Colonic mucosa (tissue), 4 donors: ENCODE data around the gene RSKR. TPM values are rescaled to one million over a fixed set of nuclear protein-coding genes. Genes with fewer than 3 reads are reported as not detected.

Experiments used
- DNase-seq: peaks from one replicate; pipeline ENCODE4 v3.0.0-alpha.2; 2020
- H3K27ac ChIP-seq: fragments of 200-600 bp; one replicate; pipeline ENCODE4 v1.8.0; 2021
- H3K27me3 ChIP-seq: fragments of 200-600 bp; one replicate; pipeline ENCODE4 v1.8.0; 2021
- H3K36me3 ChIP-seq: fragments of 200-600 bp; one replicate; pipeline ENCODE4 v1.8.0; 2021
- H3K4me1 ChIP-seq: fragments of 200-600 bp; one replicate; pipeline ENCODE4 v1.8.0; 2021; ENCODE audit warnings: mild to moderate bottlenecking
- H3K4me3 ChIP-seq: fragments of 200-600 bp; one replicate; pipeline ENCODE4 v1.8.0; 2021
- H3K9ac ChIP-seq, 2 donors: one replicate each; pipeline ENCODE4 v1.7.0; 2013; ENCODE audit warnings: control low read depth in 2 of 2, low read depth in 2 of 2, low read length in 2 of 2
- H3K9me3 ChIP-seq: fragments of 200-600 bp; one replicate; pipeline ENCODE4 v1.8.0; 2021
- CTCF ChIP-seq: fragments of 200-600 bp; IDR thresholded peaks from one replicate; pipeline ENCODE4 v1.8.0; 2022; ENCODE audit warnings: antibody characterized with exemption, mild to moderate bottlenecking
- intact Hi-C: fragments of 100-400 bp; cut with DNase I; formaldehyde crosslinking; loops from one replicate; pipeline ENCODE4 v1.14.1; 2022
- total RNA-seq, 2 donors: library from RNA; stranded (reverse); fragmentation: NEBNext Ultra II Directional in 1 of 2; extraction: Animal tissue kit (Norgen Biotek cat#: 25700) in 1 of 2; gene quantifications; one replicate each; pipeline ENCODE4 v1.2.1, GENCODE V29; 2021
- donor health status: healthy.
- donor health status: DM: no; HTN: no; CAD: no.
- donor health status: DM: no; HTN: no; CAD: no.

Gene RSKR
- total RNA-seq, 2 donors from 2014 or later = 3.2 to 16.2 TPM

- Histone ChIP-seq H3K36me3 (no peaks in the 10 kb centered on the region), H3K9me3 (no peaks in the 10 kb centered on the region), H3K4me1 (peaks cover 8% of the 10 kb centered on the region), H3K27ac (no peak overlapping the region), H3K4me3 (no peak overlapping the region), H3K9ac (no peak overlapping the region), H3K27me3 (no peaks in the 10 kb centered on the region)
- no peak for TF ChIP-seq CTCF
- no peak for DNase-seq
- intact Hi-C loops = no loop called here
These were observed 44.5 kb downstream of the RSKR start for GRCh38 chr17:28569446-28569845.

GRCh38 chr17:28567604-28568003 lies 46.4 kb downstream of the RSKR start:
- no peaks in the 10 kb centered on the region for H3K27me3 ChIP-seq
- H3K27ac ChIP-seq = no peak overlapping the region
- intact Hi-C loops = no loop called here
- H3K4me3 ChIP-seq = no peak overlapping the region
- H3K9me3 ChIP-seq = no peaks in the 10 kb centered on the region
- peaks cover 8% of the 10 kb centered on the region for H3K4me1 ChIP-seq
- no peak overlapping the region for H3K9ac ChIP-seq
- TF ChIP-seq CTCF = no peak
- DNase-seq = no peak
- no peaks in the 10 kb centered on the region for H3K36me3 ChIP-seq

- TF ChIP-seq CTCF = no peak
- intact Hi-C loops = no loop called here
- H3K4me3 ChIP-seq = no peak overlapping the region
- no peak overlapping the region for H3K27ac ChIP-seq
- H3K27me3 ChIP-seq = no peaks in the 10 kb centered on the region
- no peak overlapping the region for H3K9ac ChIP-seq
- H3K4me1 ChIP-seq = no peaks in the 10 kb centered on the region
- no peaks in the 10 kb centered on the region for H3K9me3 ChIP-seq
- H3K36me3 ChIP-seq = peaks cover 12% of the 10 kb centered on the region
- no peak for DNase-seq
These were observed 50.5 kb downstream of the RSKR start for GRCh38 chr17:28563475-28563874.

Other genes with a start within 250 kb of the RSKR start
- gene SEBOX, start 249.0 kb downstream of the RSKR start, total RNA-seq = not detected
- gene VTN, start 243.9 kb downstream of the RSKR start, total RNA-seq = 1 to 10 TPM in 1 of 2 donors, not detected in 1; 1.8 TPM
- gene SARM1, start 242.5 kb downstream of the RSKR start, total RNA-seq = 10 to 100 TPM in 1 of 2 donors, 1 to 10 TPM in 1; 7.7 to 10.8 TPM
- 1 to 10 TPM; 4.3 to 5.4 TPM for gene SLC46A1, start 208.0 kb downstream of the RSKR start, total RNA-seq
- 10 to 100 TPM; 24.7 to 40.5 TPM for gene SLC13A2, start 140.5 kb downstream of the RSKR start, total RNA-seq
- under 1 TPM in 1 of 2 donors, not detected in 1; 0.32 TPM for gene FOXN1, start 107.8 kb downstream of the RSKR start, total RNA-seq
- 10 to 100 TPM; 31.4 to 39.8 TPM for gene UNC119, start 61.6 kb downstream of the RSKR start, total RNA-seq
- 10 to 100 TPM; 71.9 to 82.7 TPM for gene PIGS, start 42.7 kb downstream of the RSKR start, total RNA-seq
- gene ALDOC, start 37.3 kb downstream of the RSKR start, total RNA-seq = 100 to 1,000 TPM in 1 of 2 donors, 10 to 100 TPM in 1; 14.4 to 111 TPM
- 10 to 100 TPM; 25.6 to 81.8 TPM for gene SPAG5, start 15.2 kb downstream of the RSKR start, total RNA-seq
- 100 to 1,000 TPM; 114 to 202 TPM for gene BLTP2, start 31.0 kb upstream of the RSKR start, total RNA-seq
- 10 to 100 TPM; 50.7 to 56.4 TPM for gene SDF2, start 47.7 kb upstream of the RSKR start, total RNA-seq
- 10 to 100 TPM; 40.1 to 47.1 TPM for gene SUPT6H, start 48.0 kb upstream of the RSKR start, total RNA-seq
- 1 to 10 TPM; 1.0 to 2.5 TPM for gene PROCA1, start 97.7 kb upstream of the RSKR start, total RNA-seq
- gene RAB34, start 103.7 kb upstream of the RSKR start, total RNA-seq = 10 to 100 TPM in 1 of 2 donors, 1 to 10 TPM in 1; 6.2 to 14.0 TPM
- gene RPL23A, start 105.8 kb upstream of the RSKR start, total RNA-seq = 1,000 to 10,000 TPM; 1,201 to 1,388 TPM
- gene TLCD1, start 112.0 kb upstream of the RSKR start, total RNA-seq = 10 to 100 TPM in 1 of 2 donors, 1 to 10 TPM in 1; 5.7 to 20.4 TPM
- gene NEK8, start 114.6 kb upstream of the RSKR start, total RNA-seq = 1 to 10 TPM; 3.0 to 6.7 TPM
- 100 to 1,000 TPM in 1 of 2 donors, 10 to 100 TPM in 1; 92.1 to 128 TPM for gene TRAF4, start 129.8 kb upstream of the RSKR start, total RNA-seq
- gene FAM222B, start 228.6 kb upstream of the RSKR start, total RNA-seq = 10 to 100 TPM; 27.9 to 35.4 TPM
- 10 to 100 TPM; 34.7 to 72.0 TPM for gene ERAL1, start 240.8 kb upstream of the RSKR start, total RNA-seq